Progenitor cell of endocrine pancreas (in vitro differentiated cells): ENCODE data around the gene PLCH1. TPM values are rescaled to one million over a fixed set of nuclear protein-coding genes. Genes with fewer than 3 reads are reported as not detected.

Source experiments
- DNase-seq: peaks from one replicate; pipeline ENCODE4 v3.0.0; 2021; ENCODE audit warnings: low spot score; ENCODE audit not compliant: unreplicated experiment
- H3K27ac Mint-ChIP-seq: 2 replicates; pipeline ENCODE4 v1.8.0; 2021; ENCODE audit warnings: mild to moderate bottlenecking, moderate library complexity, mixed read lengths
- H3K27me3 Mint-ChIP-seq: 2 replicates; pipeline ENCODE4 v1.8.0; 2021; ENCODE audit warnings: mixed read lengths
- H3K36me3 Mint-ChIP-seq: 2 replicates; pipeline ENCODE4 v1.8.0; 2022; ENCODE audit warnings: mixed read lengths; ENCODE audit not compliant: insufficient read depth
- H3K4me1 Mint-ChIP-seq: 2 replicates; pipeline ENCODE4 v1.8.0; 2021; ENCODE audit warnings: low read depth, mixed read lengths
- H3K4me3 Mint-ChIP-seq: 2 replicates; pipeline ENCODE4 v1.8.0; 2021; ENCODE audit warnings: low read depth, mild to moderate bottlenecking, moderate library complexity, mixed read lengths
- H3K9me3 Mint-ChIP-seq: 2 replicates; pipeline ENCODE4 v1.8.0; 2021; ENCODE audit warnings: low read depth, mixed read lengths
- total RNA-seq: library from RNA; stranded (reverse); gene quantifications from 2 replicates; pipeline ENCODE4 v1.2.1, GENCODE V29; 2021
- TF ChIP-seq, protein P1 (sequence below): fragments of 200-600 bp; sonication (generic); IDR thresholded peaks from one replicate; pipeline ENCODE4 v1.5.0; 2021; ENCODE audit warnings: antibody characterized with exemption, mild to moderate bottlenecking; ENCODE audit not compliant: unreplicated experiment

PLCH1 gene
- total RNA-seq, 1 donor from 2014 or later = 14.2 TPM

DNA sequence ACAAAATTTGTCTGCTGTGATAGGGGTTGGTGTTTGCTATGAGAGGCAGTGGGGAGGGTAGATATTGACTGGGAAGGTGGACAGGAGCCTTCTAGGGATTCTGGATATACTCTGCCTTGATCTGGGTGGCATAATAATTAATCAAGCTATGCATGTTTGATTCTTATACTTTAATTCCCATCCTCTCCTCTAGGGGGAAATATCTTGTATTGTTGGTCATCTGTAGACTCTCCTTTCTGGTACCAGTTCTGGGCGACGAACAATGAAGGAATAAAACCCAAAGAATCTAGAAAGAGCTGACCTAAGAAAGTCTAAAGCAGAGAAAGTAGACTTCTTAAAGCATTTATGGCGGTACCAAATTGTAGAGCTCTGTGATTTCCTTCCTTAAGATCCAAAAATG, 253.2 kb downstream of the PLCH1 start:
- DNase-seq = no peak
- H3K36me3 Mint-ChIP-seq = peaks cover 19% of the 10 kb centered on the region
- no peaks in the 10 kb centered on the region for H3K4me1 Mint-ChIP-seq
- TF ChIP-seq, protein P1, sequence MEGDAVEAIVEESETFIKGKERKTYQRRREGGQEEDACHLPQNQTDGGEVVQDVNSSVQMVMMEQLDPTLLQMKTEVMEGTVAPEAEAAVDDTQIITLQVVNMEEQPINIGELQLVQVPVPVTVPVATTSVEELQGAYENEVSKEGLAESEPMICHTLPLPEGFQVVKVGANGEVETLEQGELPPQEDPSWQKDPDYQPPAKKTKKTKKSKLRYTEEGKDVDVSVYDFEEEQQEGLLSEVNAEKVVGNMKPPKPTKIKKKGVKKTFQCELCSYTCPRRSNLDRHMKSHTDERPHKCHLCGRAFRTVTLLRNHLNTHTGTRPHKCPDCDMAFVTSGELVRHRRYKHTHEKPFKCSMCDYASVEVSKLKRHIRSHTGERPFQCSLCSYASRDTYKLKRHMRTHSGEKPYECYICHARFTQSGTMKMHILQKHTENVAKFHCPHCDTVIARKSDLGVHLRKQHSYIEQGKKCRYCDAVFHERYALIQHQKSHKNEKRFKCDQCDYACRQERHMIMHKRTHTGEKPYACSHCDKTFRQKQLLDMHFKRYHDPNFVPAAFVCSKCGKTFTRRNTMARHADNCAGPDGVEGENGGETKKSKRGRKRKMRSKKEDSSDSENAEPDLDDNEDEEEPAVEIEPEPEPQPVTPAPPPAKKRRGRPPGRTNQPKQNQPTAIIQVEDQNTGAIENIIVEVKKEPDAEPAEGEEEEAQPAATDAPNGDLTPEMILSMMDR = no peak
- no peaks in the 10 kb centered on the region for H3K27me3 Mint-ChIP-seq
- H3K4me3 Mint-ChIP-seq = no peak overlapping the region
- H3K9me3 Mint-ChIP-seq = no peaks in the 10 kb centered on the region
- no peak overlapping the region for H3K27ac Mint-ChIP-seq

DNA sequence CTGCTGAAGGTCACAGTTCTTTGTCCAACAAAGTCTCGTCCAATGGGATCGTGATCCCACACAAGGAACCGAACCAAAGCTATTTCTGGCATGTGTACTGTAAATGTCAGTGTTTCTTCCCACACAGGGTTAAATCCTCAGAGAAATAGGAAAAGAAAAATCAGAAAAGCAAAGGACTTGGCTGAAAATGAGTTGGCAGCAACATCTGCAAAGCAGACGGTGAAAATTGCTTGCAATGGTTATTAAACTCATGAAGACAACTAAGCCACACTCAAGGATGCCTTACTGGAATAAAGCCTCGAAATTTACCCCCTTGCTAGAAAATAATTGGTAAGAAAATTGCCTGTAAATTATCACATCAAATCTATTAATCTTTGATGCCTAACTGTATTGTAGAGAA, 256.2 kb downstream of the PLCH1 start:
- no peak overlapping the region for H3K4me3 Mint-ChIP-seq
- H3K4me1 Mint-ChIP-seq = no peaks in the 10 kb centered on the region
- no peaks in the 10 kb centered on the region for H3K27me3 Mint-ChIP-seq
- no peak overlapping the region for H3K27ac Mint-ChIP-seq
- peaks cover 19% of the 10 kb centered on the region for H3K36me3 Mint-ChIP-seq
- no peak for DNase-seq
- TF ChIP-seq, protein P1 = no peak
- H3K9me3 Mint-ChIP-seq = no peaks in the 10 kb centered on the region

DNA sequence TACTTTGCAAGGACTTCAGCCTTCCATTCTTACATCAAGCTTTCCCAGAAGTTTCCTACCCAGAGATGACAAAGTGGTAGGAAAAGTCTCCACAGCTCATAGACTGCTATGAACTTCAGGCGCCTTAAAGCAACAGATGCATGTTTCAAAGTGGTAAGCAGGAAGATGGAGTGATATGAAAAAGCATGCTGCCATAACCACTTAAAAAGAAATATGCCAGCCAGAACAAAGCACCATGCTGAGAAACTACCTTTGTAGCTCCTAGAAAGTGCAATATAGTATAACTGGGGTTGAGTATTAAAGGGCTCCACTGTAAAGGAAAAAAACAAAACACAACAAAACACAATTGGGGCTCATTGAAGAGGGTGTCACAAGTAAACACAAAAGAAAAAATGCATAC, 259.0 kb downstream of the PLCH1 start:
- no peak overlapping the region for H3K4me3 Mint-ChIP-seq

DNA sequence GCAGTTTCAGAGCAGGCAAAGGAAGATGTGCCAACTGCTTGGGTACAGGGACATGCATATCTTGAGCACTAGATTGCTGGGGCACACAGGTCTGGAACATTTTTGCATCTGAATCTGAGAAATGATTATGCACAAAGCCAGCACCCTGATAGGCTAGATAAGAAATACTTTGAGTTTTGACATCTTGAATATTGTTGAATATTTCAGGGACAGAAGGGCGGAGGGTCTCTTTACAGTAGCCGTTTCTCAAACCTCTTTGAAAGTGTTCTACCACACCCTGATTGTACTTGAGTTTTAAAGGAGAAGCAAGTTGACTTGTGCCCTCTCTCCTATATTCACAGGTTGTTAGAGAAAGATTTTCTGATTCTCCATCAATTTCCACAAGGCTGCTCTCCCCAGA, 263.3 kb downstream of the PLCH1 start:
- no peak for DNase-seq
- H3K9me3 Mint-ChIP-seq = peaks cover 14% of the 10 kb centered on the region
- H3K27ac Mint-ChIP-seq = no peak overlapping the region
- TF ChIP-seq, protein P1 = no peak
- H3K27me3 Mint-ChIP-seq = no peaks in the 10 kb centered on the region
- H3K4me1 Mint-ChIP-seq = no peaks in the 10 kb centered on the region
- no peak overlapping the region for H3K4me3 Mint-ChIP-seq
- H3K36me3 Mint-ChIP-seq = peaks cover 20% of the 10 kb centered on the region

More for the DNA sequence above, 259.0 kb downstream of the PLCH1 start:
- H3K4me1 Mint-ChIP-seq = no peaks in the 10 kb centered on the region
- no peaks in the 10 kb centered on the region for H3K27me3 Mint-ChIP-seq
- TF ChIP-seq, protein P1 = no peak
- H3K36me3 Mint-ChIP-seq = peaks cover 15% of the 10 kb centered on the region
- no peaks in the 10 kb centered on the region for H3K9me3 Mint-ChIP-seq
- H3K27ac Mint-ChIP-seq = no peak overlapping the region
- DNase-seq = no peak

DNA sequence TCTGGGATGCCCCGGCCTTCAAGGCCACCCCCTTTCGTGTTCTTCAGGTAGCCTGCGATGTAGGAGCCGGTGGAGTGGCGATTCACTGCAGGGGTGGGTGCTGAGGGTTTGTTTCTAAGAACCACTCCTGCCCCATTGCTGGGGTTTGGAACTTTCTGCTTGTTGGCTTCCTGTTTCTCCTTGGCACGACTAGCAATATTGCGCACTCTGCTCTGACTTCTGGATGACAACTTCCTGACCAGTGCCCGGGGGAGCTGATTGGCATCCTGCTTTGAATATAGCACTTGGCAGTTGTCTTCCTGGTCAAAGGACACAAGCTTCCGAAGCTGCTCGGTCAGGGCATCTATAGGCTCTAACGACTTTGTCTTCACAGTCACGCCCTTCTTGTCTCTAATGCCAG, 263.8 kb downstream of the PLCH1 start:
- no peak for DNase-seq
- H3K4me3 Mint-ChIP-seq = no peak overlapping the region
- H3K27ac Mint-ChIP-seq = no peak overlapping the region
- TF ChIP-seq, protein P1 = no peak
- H3K9me3 Mint-ChIP-seq = peaks cover 18% of the 10 kb centered on the region
- no peaks in the 10 kb centered on the region for H3K27me3 Mint-ChIP-seq
- no peaks in the 10 kb centered on the region for H3K4me1 Mint-ChIP-seq
- peaks cover 21% of the 10 kb centered on the region for H3K36me3 Mint-ChIP-seq
